Esophagus muscularis mucosa (tissue), 4 donors: ENCODE results near the gene MRPL39. TPM values are rescaled to one million over a fixed set of nuclear protein-coding genes. Genes with fewer than 3 reads are reported as not detected.
A peak's percentile ranks its signal among the peaks of the same experiment; 100 is the strongest.

Experiments
- DNase-seq: peaks from one replicate; pipeline ENCODE4 v3.0.0-alpha.2; 2017; ENCODE audit errors: extremely low spot score
- H3K27ac ChIP-seq, 4 donors: fragments of 200-600 bp; sonication (generic); replicated peaks in 1 of 4; 1 replicate in 3 of 4; 2 replicates in 1 of 4; pipeline ENCODE4 v1.5.1; 2016 to 2019; ENCODE audit warnings: mild to moderate bottlenecking in 1 of 4
- H3K27me3 ChIP-seq, 4 donors: fragments of 200-600 bp; sonication (generic); one replicate each; pipeline versions ENCODE4 v1.5.1 to v1.6.0; 2016 to 2019
- H3K36me3 ChIP-seq, 4 donors: fragments of 200-600 bp; sonication (generic); one replicate each; pipeline ENCODE4 v1.5.1; 2016 to 2019
- H3K4me1 ChIP-seq, 4 donors: fragments of 200-600 bp; sonication (generic); one replicate each; pipeline ENCODE4 v1.5.1; 2016 to 2019
- H3K4me3 ChIP-seq, 4 donors: fragments of 200-600 bp; sonication (generic); 1 replicate in 2 of 4; 2 replicates in 2 of 4; pipeline ENCODE4 v1.5.1; 2016 to 2019; ENCODE audit warnings: mild to moderate bottlenecking in 4 of 4, moderate library complexity in 1 of 4
- H3K9me3 ChIP-seq, 4 donors: fragments of 200-600 bp; sonication (generic); 1 replicate in 3 of 4; 2 replicates in 1 of 4; pipeline ENCODE4 v1.5.1; 2016 to 2019
- CTCF ChIP-seq, 3 experiments: fragments of 200-600 bp in 2 of 3; fragments of 450-650 bp in 1 of 3; sonication (generic) in 2 of 3; IDR thresholded peaks; one replicate each; pipeline ENCODE4 v1.5.1; 2017 to 2019; ENCODE audit warnings: antibody characterized with exemption in 3 of 3, mild to moderate bottlenecking in 2 of 3, moderate library complexity in 1 of 3
- EP300 ChIP-seq: sonication (generic); formaldehyde crosslinking; IDR thresholded peaks from one replicate; pipeline ENCODE4 v1.6.1; 2017; ENCODE audit warnings: antibody characterized with exemption
- POLR2A ChIP-seq: fragments of 450-650 bp; IDR thresholded peaks from one replicate; pipeline ENCODE4 v1.6.1; 2017; ENCODE audit warnings: antibody characterized with exemption, moderate library complexity, mild to moderate bottlenecking, low read depth
- POLR2AphosphoS5 ChIP-seq, 2 donors: sonication (generic); formaldehyde crosslinking; IDR thresholded peaks; one replicate each; pipeline ENCODE4 v1.6.1; 2017; ENCODE audit warnings: antibody characterized with exemption in 2 of 2
- WGBS: methylation state at CpG from one replicate; pipeline ENCODE4 v1.1.5; 2018; 5-methylcytosine and 5-hydroxymethylcytosine counted together
- intact Hi-C: fragments of 100-400 bp; cut with DNase I; formaldehyde crosslinking; loops from one replicate; pipeline ENCODE4 v1.15.1; 2023
- total RNA-seq, 4 donors: library from RNA; depleted of rRNA; stranded (reverse); fragments of >200 nt; gene quantifications; one replicate each; pipeline versions ENCODE4 v1.1.0 to v1.2.1, GENCODE V29; 2016

Gene MRPL39
- total RNA-seq, 4 donors from 2014 or later: 22.0 to 31.8 (median 27.4) TPM

GRCh38 chr21:25572861-25573310, 34.4 kb downstream of the MRPL39 start:
- intact Hi-C loops: no loop called here
- H3K9me3 ChIP-seq: no peaks in the 10 kb centered on the region
- peaks cover 0 to 10% (median 8%) of the 10 kb centered on the region in 4 donors for H3K4me1 ChIP-seq
- 59% methylated on average over 3 of the region's 3 CpGs for WGBS
- DNase-seq: no peak
- H3K27me3 ChIP-seq: no peaks in the 10 kb centered on the region
- no peak overlapping the region for H3K27ac ChIP-seq
- no peak overlapping the region for H3K4me3 ChIP-seq
- peaks cover 0 to 21% (median 11%) of the 10 kb centered on the region in 4 donors for H3K36me3 ChIP-seq
- no peak for TF ChIP-seq CTCF (IDR thresholded peaks at IDR 0.05)
- TF ChIP-seq POLR2AphosphoS5 (IDR thresholded peaks at IDR 0.05): no peak
- no peak for TF ChIP-seq POLR2A
- no peak for TF ChIP-seq EP300

- Histone ChIP-seq H3K4me3 (no peak overlapping the region), H3K4me1 (peaks cover 0 to 10% (median 9%) of the 10 kb centered on the region in 4 donors), H3K36me3 (peaks cover 0 to 23% (median 5%) of the 10 kb centered on the region in 4 donors), H3K27ac (no peak overlapping the region), H3K27me3 (no peaks in the 10 kb centered on the region), H3K9me3 (no peaks in the 10 kb centered on the region)
- DNase-seq: no peak
- TF ChIP-seq EP300 (no peak), POLR2AphosphoS5 (IDR thresholded peaks at IDR 0.05) (no peak), CTCF (IDR thresholded peaks at IDR 0.05) (no peak), POLR2A (no peak)
- intact Hi-C loops: no loop called here
- WGBS: 69% methylated on average over 1 of the region's 1 CpG
Measured at GRCh38 chr21:25571726-25572121, 35.6 kb downstream of the MRPL39 start.

- Histone ChIP-seq H3K36me3 (peaks cover 0 to 23% (median 7%) of the 10 kb centered on the region in 4 donors), H3K27ac (no peak overlapping the region), H3K4me3 (no peak overlapping the region), H3K4me1 (peaks cover 0 to 10% (median 7%) of the 10 kb centered on the region in 4 donors), H3K9me3 (no peaks in the 10 kb centered on the region), H3K27me3 (no peaks in the 10 kb centered on the region)
- no peak for DNase-seq
- TF ChIP-seq CTCF (IDR thresholded peaks at IDR 0.05): no peak
- no peak for TF ChIP-seq POLR2AphosphoS5 (IDR thresholded peaks at IDR 0.05)
- no peak for TF ChIP-seq POLR2A
- WGBS: 86% methylated on average over 4 of the region's 4 CpGs
- intact Hi-C loops: no loop called here
Measured at GRCh38 chr21:25569711-25570110, 37.6 kb downstream of the MRPL39 start.

- Histone ChIP-seq H3K27me3 (no peaks in the 10 kb centered on the region), H3K4me3 (no peak overlapping the region), H3K9me3 (no peaks in the 10 kb centered on the region), H3K36me3 (peaks cover 0 to 23% (median 9%) of the 10 kb centered on the region in 4 donors), H3K27ac (no peak overlapping the region), H3K4me1 (peaks cover 0 to 9% (median 5%) of the 10 kb centered on the region in 4 donors)
- intact Hi-C loops: no loop called here
- TF ChIP-seq CTCF (IDR thresholded peaks at IDR 0.05): no peak
- TF ChIP-seq EP300: no peak
- TF ChIP-seq POLR2AphosphoS5 (IDR thresholded peaks at IDR 0.05): no peak
- TF ChIP-seq POLR2A: no peak
- 100% methylated on average over 1 of the region's 1 CpG for WGBS
- DNase-seq: no peak
Measured at GRCh38 chr21:25569084-25569483, 38.2 kb downstream of the MRPL39 start.

- Histone ChIP-seq H3K4me3 (peak overlapping the region in 1 of 4 donors; percentile 6), H3K36me3 (peaks cover 0 to 23% (median 9%) of the 10 kb centered on the region in 4 donors)
- no peak for DNase-seq
Measured at GRCh38 chr21:25568246-25568645, 39.0 kb downstream of the MRPL39 start.

More at GRCh38 chr21:25568246-25568645, 39.0 kb downstream of the MRPL39 start:
- 21% methylated on average over 5 of the region's 5 CpGs for WGBS
- TF ChIP-seq POLR2AphosphoS5 (IDR thresholded peaks at IDR 0.05) (no peak), CTCF (IDR thresholded peaks at IDR 0.05) (no peak), EP300 (no peak), POLR2A (no peak)
- intact Hi-C loops: no loop called here
- H3K4me1 ChIP-seq: peaks cover 0 to 9% (median 0%) of the 10 kb centered on the region in 4 donors
- no peaks in the 10 kb centered on the region for H3K9me3 ChIP-seq
- peak overlapping the region in 1 of 4 donors; percentile 44 for H3K27ac ChIP-seq
- H3K27me3 ChIP-seq: no peaks in the 10 kb centered on the region
